Measurements from ENCODE around the gene USP4.
A peak's percentile ranks its signal among the peaks of the same experiment; 100 is the strongest.

The USP4 gene

GRCh38 chr3:49313896-49314688 lies 25.8 kb downstream of the USP4 start:
- POLR2A ChIA-PET (ENCODE audit: low non-redundant PET), result no interaction called here
- TF ChIP-seq CTCF (conservative IDR thresholded peaks at IDR 0.05; ENCODE audit: low read depth), result no peak
- H3K27ac ChIP-seq, result no peak overlapping the region
- CTCF ChIA-PET, result interaction anchor here (0.6 kb wide), 1 partner anchor 97 kb away, joined by 3 read pairs; no protein-coding TSS in a partner anchor
- DNase-seq (ENCODE audit: low spot score), result no peak

- POLR2A ChIA-PET (ENCODE audit: low non-redundant PET), result no interaction called here
- no peak overlapping the region for H3K27ac ChIP-seq
- DNase-seq (ENCODE audit: low spot score), result no peak
- CTCF ChIA-PET, result no interaction called here
- no peak for TF ChIP-seq CTCF (conservative IDR thresholded peaks at IDR 0.05; ENCODE audit: low read depth)
These were observed 28.6 kb downstream of the USP4 start for GRCh38 chr3:49311283-49311682.

- H3K27ac ChIP-seq, result no peak overlapping the region
- CTCF ChIA-PET, result no interaction called here
- no peak for DNase-seq (ENCODE audit: low spot score)
- POLR2A ChIA-PET (ENCODE audit: low non-redundant PET), result no interaction called here
- TF ChIP-seq CTCF (conservative IDR thresholded peaks at IDR 0.05; ENCODE audit: low read depth), result no peak
These were observed 29.2 kb downstream of the USP4 start for GRCh38 chr3:49310677-49311076.

- ChIA-PET CTCF (interaction anchor here (0.7 kb wide), 1 partner anchor 8 kb away, joined by 3 read pairs; no protein-coding TSS in a partner anchor), POLR2A (ENCODE audit: low non-redundant PET) (no interaction called here)
- no peak for DNase-seq (ENCODE audit: low spot score)
- no peak for TF ChIP-seq CTCF (conservative IDR thresholded peaks at IDR 0.05; ENCODE audit: low read depth)
- no peak overlapping the region for H3K27ac ChIP-seq
These were observed 34.2 kb downstream of the USP4 start for GRCh38 chr3:49305608-49306007.

GRCh38 chr3:49302613-49303012 lies 37.2 kb downstream of the USP4 start:
- DNase-seq (ENCODE audit: low spot score), result no peak
- no peak for TF ChIP-seq CTCF (conservative IDR thresholded peaks at IDR 0.05; ENCODE audit: low read depth)
- POLR2A ChIA-PET (ENCODE audit: low non-redundant PET), result interaction anchor here (0.5 kb wide), 1 partner anchor 59 kb away, joined by 3 read pairs; no protein-coding TSS in a partner anchor
- CTCF ChIA-PET, result no interaction called here
- peak overlapping the region; percentile 29; the same call in 1 of the 2 replicates for H3K27ac ChIP-seq

GRCh38 chr3:49300595-49300994 lies 39.3 kb downstream of the USP4 start:
- ChIA-PET CTCF (no interaction called here), POLR2A (ENCODE audit: low non-redundant PET) (interaction anchor here (0.5 kb wide), 1 partner anchor 278 kb away, joined by 3 read pairs; no protein-coding TSS in a partner anchor)
- no peak for TF ChIP-seq CTCF (conservative IDR thresholded peaks at IDR 0.05; ENCODE audit: low read depth)
- DNase-seq (ENCODE audit: low spot score), result no peak
- peak overlapping the region; percentile 94; the same call in 1 of the 2 replicates for H3K27ac ChIP-seq

Data from RWPE1 (cell line).